Measurements from ENCODE around the gene R3HDM4. TPM values are rescaled to one million over a fixed set of nuclear protein-coding genes. Genes with fewer than 3 reads are reported as not detected.

Gene R3HDM4
- total and polyA plus RNA-seq, 9 of the 15 experiments (the other 6 are each of a cell fraction or from before 2014, with no cell fraction given) = 3.2 to 154 (median 59.0) TPM

DNA sequence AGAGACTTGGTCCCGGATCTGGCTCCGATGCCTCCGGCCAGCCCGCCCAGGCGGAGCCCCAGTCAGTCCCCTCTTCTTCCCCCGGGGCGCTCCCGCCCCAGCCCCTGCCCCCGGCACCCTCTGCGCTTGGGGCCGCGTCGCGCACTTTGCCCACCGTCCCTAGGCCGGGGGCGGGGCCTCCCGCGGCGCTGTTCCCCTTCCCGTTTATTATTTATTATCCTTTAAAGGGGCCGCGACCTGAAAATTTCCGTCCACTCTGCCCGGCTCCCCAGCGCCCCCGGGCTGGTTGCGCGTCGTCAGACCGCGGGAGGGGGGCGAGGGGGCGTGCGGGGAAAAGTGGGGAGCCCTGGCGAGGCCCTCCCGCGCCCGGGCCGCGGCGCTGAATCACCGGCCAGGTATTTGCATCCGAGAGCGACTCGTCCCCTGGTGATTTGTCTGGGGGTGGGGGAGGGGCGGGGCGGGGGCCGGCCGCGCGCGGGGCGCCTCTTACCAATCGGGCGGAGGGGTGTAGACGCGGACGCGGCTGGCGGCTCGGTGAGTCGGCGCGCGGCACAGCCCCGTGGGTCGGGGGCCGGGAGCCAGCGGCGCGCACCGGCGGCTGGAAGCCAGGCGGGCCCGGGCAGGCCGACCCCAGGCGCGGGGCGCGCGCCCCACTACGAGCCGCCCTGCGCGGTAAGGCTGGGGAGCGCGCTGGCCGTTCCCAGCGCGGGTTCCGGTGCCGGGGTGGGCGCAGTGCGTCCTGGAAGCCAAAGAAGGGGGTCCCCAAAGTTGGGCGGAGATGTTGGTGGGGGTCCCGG lies 12.7 kb upstream of the R3HDM4 start, which contains the start of gene ARID3A (continued):
- TF ChIP-seq TAF7 (tag; IDR thresholded peaks at IDR 0.05) (no peak), MCM7 (IDR thresholded peaks at IDR 0.05) (no peak), NUFIP1 (IDR thresholded peaks at IDR 0.05; ENCODE audit: partially characterized antibody) (no peak), FOXA3 (CRISPR knock-in tag; conservative IDR thresholded peaks at IDR 0.05 in 1 of 2, IDR thresholded peaks at IDR 0.05 in 1 of 2) (no peak), BRD9 (IDR thresholded peaks at IDR 0.05; ENCODE audit: low read depth, partially characterized antibody) (no peak), MCM5 (IDR thresholded peaks at IDR 0.05; ENCODE audit: low read depth) (no peak), RFX5 (IDR thresholded peaks at IDR 0.05; ENCODE audit: low read depth, low read length) (no peak), LCOR (CRISPR knock-in tag; IDR thresholded peaks at IDR 0.05) (no peak), ZNF263 (CRISPR knock-in tag; IDR thresholded peaks at IDR 0.05; ENCODE audit: borderline replicate concordance) (no peak; the same call in 1 of the 2 replicates), CBX2 (IDR thresholded peaks at IDR 0.05; ENCODE audit: insufficient read depth, low read length, poor library complexity, severe bottlenecking) (no peak), FOXP4 (CRISPR knock-in tag; IDR thresholded peaks at IDR 0.05; ENCODE audit: borderline replicate concordance) (no peak; the same call in 1 of the 2 replicates), HMGN3 (IDR thresholded peaks at IDR 0.05; ENCODE audit: borderline replicate concordance, extremely low read depth, insufficient read length, low read depth, low read length) (peak; percentile 55), BHLHE40 (IDR thresholded peaks at IDR 0.05; ENCODE audit: low read length) (no peak), THAP7 (CRISPR knock-in tag; IDR thresholded peaks at IDR 0.05) (no peak), FOXK2 (conservative IDR thresholded peaks at IDR 0.05 in 1 of 2, IDR thresholded peaks at IDR 0.05 in 1 of 2; ENCODE audit: low read depth in 2 of 2) (no peak), TGIF2 (CRISPR knock-in tag; IDR thresholded peaks at IDR 0.05) (no peak), HNRNPUL1 (IDR thresholded peaks at IDR 0.05; ENCODE audit: low read length) (no peak), CBFA2T3 (IDR thresholded peaks at IDR 0.05) (no peak), ETS2 (tag; IDR thresholded peaks at IDR 0.05; ENCODE audit: borderline replicate concordance, poor library complexity, severe bottlenecking) (no peak), DEAF1 (CRISPR knock-in tag; IDR thresholded peaks at IDR 0.05) (no peak), ELK1 (CRISPR knock-in tag; IDR thresholded peaks at IDR 0.05) (no peak), KLF16 (IDR thresholded peaks at IDR 0.05) (no peak)

Measured in K562 (cell line).